Common myeloid progenitor, CD34-positive (primary cell): ENCODE results near the gene TMPRSS4.

Source experiments
- CTCF ChIA-PET: fragments of 350-600 bp; sonication (Branson Sonifier 250); formaldehyde crosslinking; loops from one replicate; lab custom pipeline; 2021; ENCODE audit warnings: antibody characterized with exemption; lab: Charles Lee
- POLR2A ChIA-PET: fragments of 350-600 bp; sonication (Branson Sonifier 250); formaldehyde crosslinking; loops from one replicate; lab custom pipeline; 2021; ENCODE audit warnings: antibody characterized with exemption; lab: Charles Lee
- DNase-seq, 3 donors: peaks; one replicate each; pipeline versions ENCODE4 v3.0.0 to v3.0.0-alpha.2; 2013
- H3K27ac ChIP-seq, 2 experiments: 1 replicate in 1 of 2; 2 replicates in 1 of 2; pipeline ENCODE4 v1.7.0; 2013; ENCODE audit warnings: inconsistent platforms in 2 of 2, low read length in 2 of 2, mild to moderate bottlenecking in 2 of 2, low read depth in 1 of 2, moderate library complexity in 1 of 2; ENCODE audit not compliant: severe bottlenecking in 2 of 2, insufficient read depth in 1 of 2, poor library complexity in 1 of 2
- H3K27me3 ChIP-seq, 5 experiments: replicated peaks in 2 of 5; 1 replicate in 3 of 5; 2 replicates in 2 of 5; pipeline versions ENCODE4 v1.6.1 to v1.7.0; 2013; ENCODE audit warnings: low read length in 4 of 5, mild to moderate bottlenecking in 2 of 5, moderate library complexity in 2 of 5, inconsistent platforms in 1 of 5; ENCODE audit not compliant: insufficient read depth in 5 of 5, control insufficient read depth in 4 of 5
- H3K36me3 ChIP-seq, 4 experiments: 1 replicate in 2 of 4; 2 replicates in 2 of 4; pipeline versions ENCODE4 v1.6.1 to v1.7.0; 2013; ENCODE audit warnings: low read length in 3 of 4, control low read depth in 1 of 4, mild to moderate bottlenecking in 1 of 4; ENCODE audit not compliant: control insufficient read depth in 4 of 4, insufficient read depth in 4 of 4
- H3K4me1 ChIP-seq, 4 experiments: 1 replicate in 3 of 4; 2 replicates in 1 of 4; pipeline versions ENCODE4 v1.6.1 to v1.7.1; 2013; ENCODE audit warnings: low read length in 3 of 4, mild to moderate bottlenecking in 3 of 4, control low read depth in 1 of 4, inconsistent platforms in 1 of 4, moderate library complexity in 1 of 4; ENCODE audit not compliant: control insufficient read depth in 4 of 4, insufficient read depth in 4 of 4; ENCODE audit errors: control extremely low read depth in 1 of 4
- H3K4me3 ChIP-seq, 7 experiments: 1 replicate in 4 of 7; 2 replicates in 3 of 7; pipeline versions ENCODE4 v1.5.1 to v1.7.0; 2013; ENCODE audit warnings: mild to moderate bottlenecking in 7 of 7, low read length in 6 of 7, moderate library complexity in 6 of 7, inconsistent platforms in 2 of 7, low read depth in 2 of 7, control low read depth in 1 of 7; ENCODE audit not compliant: insufficient read depth in 4 of 7, control insufficient read depth in 1 of 7; ENCODE audit errors: extremely low read depth in 1 of 7
- H3K9me3 ChIP-seq, 5 experiments: 1 replicate in 4 of 5; 2 replicates in 1 of 5; pipeline versions ENCODE4 v1.6.1 to v1.7.1; 2013; ENCODE audit warnings: low read length in 4 of 5, mild to moderate bottlenecking in 2 of 5, inconsistent platforms in 1 of 5, low read depth in 1 of 5, moderate library complexity in 1 of 5; ENCODE audit not compliant: control insufficient read depth in 4 of 5, insufficient read depth in 2 of 5; ENCODE audit errors: control extremely low read depth in 1 of 5
- WGBS: methylation state at CpG from one replicate; pipeline ENCODE4 v1.1.5; 2013; ENCODE audit not compliant: insufficient coverage; 5-methylcytosine and 5-hydroxymethylcytosine counted together

TMPRSS4 gene

GRCh38 chr11:118086913-118087768 is 10.3 kb downstream of the TMPRSS4 start, which contains the start of gene SMIM35:
Gene SMIM35, minus strand, starts transcription at chr11:118086963. Its CDS starts 206 bp downstream, at chr11:118086757.
- Histone ChIP-seq H3K4me3 (peak within 1 kb of the TSS in 1 of 7 experiments; percentile 21), H3K27me3 (no peaks in the 10 kb centered on the region), H3K9me3 (peaks cover 0 to 29% (median 4%) of the 10 kb centered on the region in 5 experiments), H3K27ac (no peak within 1 kb of the TSS), H3K4me1 (peaks cover 4 to 63% (median 33%) of the 10 kb centered on the region in 4 experiments), H3K36me3 (no peaks in the 10 kb centered on the region)
- 86% methylated on average over 5 of the region's 5 CpGs for WGBS
- ChIA-PET CTCF (interaction anchor here (0.9 to 4.2 kb wide), 3 partner anchors 8 to 56 kb away, joined by 3 to 25 read pairs (median 4); no protein-coding TSS in a partner anchor), POLR2A (no interaction called here)
- DNase-seq, result peak in 2 of 3 donors; percentile 26 to 33

GRCh38 chr11:118087931-118088330 is 11.1 kb downstream of the TMPRSS4 start:
- H3K36me3 ChIP-seq, result no peaks in the 10 kb centered on the region
- peaks cover 4 to 57% (median 30%) of the 10 kb centered on the region in 4 experiments for H3K4me1 ChIP-seq
- ChIA-PET POLR2A (no interaction called here), CTCF (interaction anchor here (0.9 to 4.2 kb wide), 3 partner anchors 9 to 55 kb away, joined by 3 to 25 read pairs (median 4); no protein-coding TSS in a partner anchor)
- peak overlapping the region in 1 of 7 experiments; percentile 21 for H3K4me3 ChIP-seq
- H3K9me3 ChIP-seq, result peaks cover 0 to 29% (median 4%) of the 10 kb centered on the region in 5 experiments
- peak in 1 of 3 donors; percentile 15 for DNase-seq
- H3K27me3 ChIP-seq, result no peaks in the 10 kb centered on the region
- WGBS, result 95% methylated on average over 5 of the region's 6 CpGs
- H3K27ac ChIP-seq, result peak overlapping the region in 1 of 2 experiments; percentile 17

- H3K9me3 ChIP-seq, result peaks cover 0 to 29% (median 4%) of the 10 kb centered on the region in 5 experiments
- no peaks in the 10 kb centered on the region for H3K36me3 ChIP-seq
- CTCF ChIA-PET, result interaction anchor here (0.9 to 4.2 kb wide), 5 partner anchors 9 to 83 kb away, joined by 3 to 25 read pairs (median 4); no protein-coding TSS in a partner anchor
- 35% methylated on average over 4 of the region's 4 CpGs for WGBS
- peaks cover 4 to 52% (median 24%) of the 10 kb centered on the region in 4 experiments for H3K4me1 ChIP-seq
- H3K27me3 ChIP-seq, result no peaks in the 10 kb centered on the region
- POLR2A ChIA-PET, result interaction anchor here (0.6 kb wide), 1 partner anchor 451 kb away, joined by 3 read pairs; no protein-coding TSS in a partner anchor
- DNase-seq, result peak; percentile 54 to 96 (median 93)
- no peak overlapping the region for H3K4me3 ChIP-seq
- H3K27ac ChIP-seq, result peak overlapping the region in 1 of 2 experiments; percentile 17
Observed at GRCh38 chr11:118088531-118088930, 11.7 kb downstream of the TMPRSS4 start.

- H3K4me1 ChIP-seq, result peaks cover 0 to 34% (median 12%) of the 10 kb centered on the region in 4 experiments
- POLR2A ChIA-PET, result no interaction called here
- CTCF ChIA-PET, result interaction anchor here (4.2 kb wide), 1 partner anchor 11 kb away, joined by 25 read pairs; no protein-coding TSS in a partner anchor
- H3K27me3 ChIP-seq, result no peaks in the 10 kb centered on the region
- H3K4me3 ChIP-seq, result no peak overlapping the region
- H3K36me3 ChIP-seq, result no peaks in the 10 kb centered on the region
- no peak overlapping the region for H3K27ac ChIP-seq
- peaks cover 0 to 27% (median 4%) of the 10 kb centered on the region in 5 experiments for H3K9me3 ChIP-seq
- DNase-seq, result no peak
- WGBS, result 96% methylated on average over 4 of the region's 7 CpGs
Observed at GRCh38 chr11:118090545-118091162, 13.8 kb downstream of the TMPRSS4 start.

GRCh38 chr11:118091690-118092089 is 14.8 kb downstream of the TMPRSS4 start:
- DNase-seq, result no peak
- Histone ChIP-seq H3K9me3 (peaks cover 0 to 17% (median 4%) of the 10 kb centered on the region in 5 experiments), H3K27me3 (no peaks in the 10 kb centered on the region), H3K4me3 (no peak overlapping the region), H3K4me1 (peaks cover 0 to 26% (median 11%) of the 10 kb centered on the region in 4 experiments), H3K36me3 (no peaks in the 10 kb centered on the region), H3K27ac (no peak overlapping the region)
- ChIA-PET POLR2A (no interaction called here), CTCF (interaction anchor here (1.3 kb wide), 1 partner anchor 18 kb away, joined by 5 read pairs; no protein-coding TSS in a partner anchor)
- WGBS, result 98% methylated on average over 5 of the region's 6 CpGs

- H3K4me3 ChIP-seq, result no peak overlapping the region
- H3K27me3 ChIP-seq, result peaks cover 0 to 3% (median 0%) of the 10 kb centered on the region in 5 experiments
- DNase-seq, result no peak
- peaks cover 0 to 13% (median 8%) of the 10 kb centered on the region in 4 experiments for H3K4me1 ChIP-seq
- H3K36me3 ChIP-seq, result no peaks in the 10 kb centered on the region
- 100% methylated on average over 4 of the region's 8 CpGs for WGBS
- H3K9me3 ChIP-seq, result peaks cover 0 to 4% (median 0%) of the 10 kb centered on the region in 5 experiments
- H3K27ac ChIP-seq, result no peak overlapping the region
- POLR2A ChIA-PET, result no interaction called here
- CTCF ChIA-PET, result no interaction called here
Observed at GRCh38 chr11:118092907-118093571, 16.2 kb downstream of the TMPRSS4 start.
